HepG2 (cell line): Measurements from ENCODE around the gene TOMM7. TPM values are rescaled to one million over a fixed set of nuclear protein-coding genes. Genes with fewer than 3 reads are reported as not detected.

Source experiments
- ATAC-seq: fragments of 200-7000 bp; cut with Tn5 transposase; 3 replicates; pipeline ENCODE4 v1.9.1; 2020; ENCODE audit warnings: mild to moderate bottlenecking, moderate library complexity
- BruUV-seq: library from RNA; stranded (reverse); fragments of 400-500 nt; replicated peaks from 2 replicates; lab custom pipeline; 2021; lab: Mats Ljungman, UMichigan
- CTCF ChIA-PET: fragments of 300-600 bp; formaldehyde crosslinking; extraction: SDS; loops from one replicate; lab custom pipeline; 2021; ENCODE audit warnings: low total read pairs, inconsistent platforms, low intra/inter-chr PET ratio; lab: Yijun Ruan, JAX
- POLR2A ChIA-PET: fragments of 350-600 bp; sonication (Branson Sonifier 250); formaldehyde crosslinking; loops from one replicate; lab custom pipeline; 2020; ENCODE audit warnings: antibody characterized with exemption, inconsistent platforms; lab: Yijun Ruan, JAX
- DNase-seq: peaks from one replicate; pipeline ENCODE4 v3.0.0-alpha.2; 2015; ENCODE audit warnings: low spot score
- FAIRE-seq: peaks from 3 replicates; lab custom pipeline; 2011; peaks lifted over from hg19 to GRCh38; lab: Jason Lieb, UNC
- H2AFZ ChIP-seq: one replicate; pipeline ENCODE4 v1.6.1; 2011; ENCODE audit warnings: low read length, inconsistent platforms
- H3K27ac ChIP-seq: fragments of 300-600 bp; 3 replicates; pipeline ENCODE4 v1.8.0; 2011; ENCODE audit warnings: mixed run types, mild to moderate bottlenecking, mixed read lengths, low read length, inconsistent platforms; ENCODE audit not compliant: insufficient read depth; ENCODE audit errors: extremely low read length
- H3K27me3 ChIP-seq, 2 experiments: fragments of 200-600 bp in 1 of 2; 2 replicates in 1 of 2; 3 replicates in 1 of 2; pipeline versions ENCODE4 v1.6.0 to v1.8.0; 2011; ENCODE audit warnings: low read length in 2 of 2, mild to moderate bottlenecking in 2 of 2, moderate library complexity in 2 of 2, inconsistent platforms in 1 of 2; ENCODE audit not compliant: insufficient read depth in 2 of 2, control insufficient read depth in 1 of 2
- H3K36me3 ChIP-seq, 2 experiments: fragments of 200-600 bp in 1 of 2; replicated peaks in 1 of 2; 2 replicates in 1 of 2; 3 replicates in 1 of 2; pipeline versions ENCODE4 v1.5.1 to v1.8.0; 2011; ENCODE audit warnings: low read length in 2 of 2, inconsistent platforms in 1 of 2; ENCODE audit not compliant: insufficient read depth in 2 of 2, control insufficient read depth in 1 of 2
- H3K4me1 ChIP-seq: 2 replicates; pipeline ENCODE4 v1.5.1; 2012; ENCODE audit warnings: low read length, inconsistent platforms; ENCODE audit not compliant: insufficient read depth
- H3K4me2 ChIP-seq: 2 replicates; pipeline ENCODE4 v1.6.0; 2011; ENCODE audit warnings: low read depth, low read length, inconsistent platforms
- H3K4me3 ChIP-seq, 3 experiments: fragments of 200-600 bp in 1 of 3; sonication (generic), shearing (Covaris generic) in 1 of 3; replicated peaks in 1 of 3; 2 replicates each; pipeline ENCODE4 v1.5.1; 2011 to 2016; ENCODE audit warnings: low read length in 3 of 3, inconsistent platforms in 2 of 3, low read depth in 2 of 3, mild to moderate bottlenecking in 2 of 3, control low read depth in 1 of 3, mixed read lengths in 1 of 3; ENCODE audit not compliant: insufficient read depth in 1 of 3
- H3K79me2 ChIP-seq: one replicate; pipeline ENCODE4 v1.6.1; 2011; ENCODE audit warnings: low read length, inconsistent platforms; ENCODE audit not compliant: insufficient read depth
- H3K9ac ChIP-seq: 2 replicates; pipeline ENCODE4 v1.6.0; 2011; ENCODE audit warnings: mild to moderate bottlenecking, low read depth, low read length, inconsistent platforms; ENCODE audit not compliant: insufficient read depth
- H3K9me3 ChIP-seq: 2 replicates; pipeline ENCODE4 v1.5.1; 2012; ENCODE audit warnings: mild to moderate bottlenecking, low read length
- H4K20me1 ChIP-seq: 2 replicates; pipeline ENCODE4 v1.6.0; 2011; ENCODE audit warnings: inconsistent platforms, mild to moderate bottlenecking, low read length, moderate library complexity; ENCODE audit not compliant: insufficient read depth
- ARID4A ChIP-seq: sonication (generic); formaldehyde crosslinking; IDR thresholded peaks from 2 replicates; pipeline ENCODE4 v1.5.0; 2020; ENCODE audit warnings: mild to moderate bottlenecking, missing genetic modification reagents, borderline replicate concordance
- HES4 ChIP-seq: sonication (generic); formaldehyde crosslinking; IDR thresholded peaks from 2 replicates; pipeline ENCODE4 v1.9.0; 2021; ENCODE audit warnings: mild to moderate bottlenecking, missing genetic modification reagents, borderline replicate concordance
- KLF16 ChIP-seq, 2 experiments: sonication (generic) in 1 of 2; formaldehyde crosslinking in 1 of 2; IDR thresholded peaks; 2 replicates each; pipeline versions ENCODE4 v1.6.1 to v1.8.0; 2016 to 2023; ENCODE audit warnings: missing genetic modification reagents in 2 of 2, missing compliant biosample characterization in 1 of 2
- MTERF4 ChIP-seq: sonication (generic); formaldehyde crosslinking; IDR thresholded peaks from 2 replicates; pipeline ENCODE4 v1.8.0; 2023; ENCODE audit warnings: mild to moderate bottlenecking, missing genetic modification reagents
- MYC ChIP-seq: sonication (generic); formaldehyde crosslinking; IDR thresholded peaks from 2 replicates; pipeline ENCODE4 v1.9.0; 2021; ENCODE audit warnings: missing genetic modification reagents, borderline replicate concordance
- NR1H2 ChIP-seq: sonication (generic); formaldehyde crosslinking; IDR thresholded peaks from 2 replicates; pipeline ENCODE4 v1.8.1; 2022; ENCODE audit warnings: low read depth, missing genetic modification reagents, borderline replicate concordance
- RCOR2 ChIP-seq: IDR thresholded peaks from 2 replicates; pipeline ENCODE4 v1.6.1; 2016; ENCODE audit warnings: missing biosample characterization, missing genetic modification reagents
- REL ChIP-seq: sonication (generic); formaldehyde crosslinking; conservative IDR thresholded peaks from 2 replicates; pipeline ENCODE4 v1.8.0; 2022; ENCODE audit warnings: mild to moderate bottlenecking, missing genetic modification reagents, moderate library complexity
- REXO4 ChIP-seq: sonication (generic); formaldehyde crosslinking; IDR thresholded peaks from 2 replicates; pipeline ENCODE4 v1.8.0; 2022; ENCODE audit warnings: missing genetic modification reagents, mild to moderate bottlenecking, borderline replicate concordance
- SALL2 ChIP-seq: sonication (generic); formaldehyde crosslinking; IDR thresholded peaks from 2 replicates; pipeline ENCODE4 v1.8.1; 2023; ENCODE audit warnings: mild to moderate bottlenecking, missing genetic modification reagents, inconsistent platforms
- SPEN ChIP-seq: sonication (generic); formaldehyde crosslinking; IDR thresholded peaks from 2 replicates; pipeline ENCODE4 v1.5.1; 2020; ENCODE audit warnings: low read depth, mild to moderate bottlenecking, missing genetic modification reagents
- TFAP4 ChIP-seq: sonication (generic); IDR thresholded peaks from 2 replicates; pipeline ENCODE4 v1.6.1; 2016; ENCODE audit warnings: low read depth, borderline replicate concordance
- ZBTB42 ChIP-seq: sonication (generic); formaldehyde crosslinking; IDR thresholded peaks from 2 replicates; pipeline ENCODE4 v1.5.0; 2020; ENCODE audit warnings: mild to moderate bottlenecking, missing genetic modification reagents
- ZNF672 ChIP-seq: sonication (generic); formaldehyde crosslinking; IDR thresholded peaks from 2 replicates; pipeline ENCODE4 v1.8.1; 2022; ENCODE audit warnings: missing genetic modification reagents
- WGBS: methylation state at CpG from one replicate; pipeline ENCODE4 v1.1.6; 2017; ENCODE audit warnings: low lambda C conversion rate; 5-methylcytosine and 5-hydroxymethylcytosine counted together
- in situ Hi-C: cut with HindIII; loops from 2 replicates; pipeline ENCODE4 v1.10.0; 2017; ENCODE audit warnings: low pct_unique_long_range_greater_than_20kb; ENCODE audit not compliant: extremely low pct_ligation_motif_present
- intact Hi-C: fragments of 100-400 bp; cut with micrococcal nuclease; formaldehyde crosslinking; loops from one replicate; pipeline ENCODE4 v1.10.0; 2022; ENCODE audit not compliant: unreplicated experiment
- polyA plus RNA-seq, 8 experiments: library from polyadenylated mRNA; depleted of rRNA in 3 of 8; stranded (reverse) in 7 of 8; unstranded in 1 of 8; fragments of >200 nt; fragmentation: Illumina TruSeq in 4 of 8; extraction: Trizol in 4 of 8; gene quantifications; 2 replicates each; pipeline versions ENCODE4 v1.2.1 to v1.2.3, GENCODE V29; 2011 to 2016; ENCODE audit warnings: low read depth in 4 of 8, missing spikeins in 1 of 8, mixed read lengths in 1 of 8; ENCODE audit not compliant: insufficient read depth in 1 of 8
- total RNA-seq, 5 experiments: library from RNA; depleted of rRNA; stranded (reverse); fragments of >200 nt; fragmentation: Illumina TruSeq; extraction: Trizol; gene quantifications; 2 replicates each; pipeline ENCODE4 v1.2.3, GENCODE V29; 2016; ENCODE audit warnings: low read depth in 1 of 5
- TF ChIP-seq, protein P1 (sequence below): sonication (generic); formaldehyde crosslinking; IDR thresholded peaks from 2 replicates; pipeline ENCODE4 v1.9.0; 2021; ENCODE audit warnings: missing genetic modification reagents, mild to moderate bottlenecking, borderline replicate concordance

TOMM7 gene
- total and polyA plus RNA-seq, 2 of the 13 experiments (the other 11 are each of a cell fraction or from before 2014, with no cell fraction given): 251 to 369 TPM

- Histone ChIP-seq H4K20me1 (no peaks in the 10 kb centered on the region), H3K27ac (no peak overlapping the region), H2AFZ (no peak overlapping the region), H3K79me2 (no peaks in the 10 kb centered on the region), H3K36me3 (no peaks in the 10 kb centered on the region), H3K4me1 (no peaks in the 10 kb centered on the region), H3K4me2 (no peak overlapping the region), H3K9ac (no peak overlapping the region), H3K27me3 (peaks cover 1 to 14% of the 10 kb centered on the region in 2 experiments; a peak in 3 of 5 replicates), H3K9me3 (no peaks in the 10 kb centered on the region), H3K4me3 (no peak overlapping the region)
- POLR2A ChIA-PET: no interaction called here
- TF ChIP-seq, protein P1, sequence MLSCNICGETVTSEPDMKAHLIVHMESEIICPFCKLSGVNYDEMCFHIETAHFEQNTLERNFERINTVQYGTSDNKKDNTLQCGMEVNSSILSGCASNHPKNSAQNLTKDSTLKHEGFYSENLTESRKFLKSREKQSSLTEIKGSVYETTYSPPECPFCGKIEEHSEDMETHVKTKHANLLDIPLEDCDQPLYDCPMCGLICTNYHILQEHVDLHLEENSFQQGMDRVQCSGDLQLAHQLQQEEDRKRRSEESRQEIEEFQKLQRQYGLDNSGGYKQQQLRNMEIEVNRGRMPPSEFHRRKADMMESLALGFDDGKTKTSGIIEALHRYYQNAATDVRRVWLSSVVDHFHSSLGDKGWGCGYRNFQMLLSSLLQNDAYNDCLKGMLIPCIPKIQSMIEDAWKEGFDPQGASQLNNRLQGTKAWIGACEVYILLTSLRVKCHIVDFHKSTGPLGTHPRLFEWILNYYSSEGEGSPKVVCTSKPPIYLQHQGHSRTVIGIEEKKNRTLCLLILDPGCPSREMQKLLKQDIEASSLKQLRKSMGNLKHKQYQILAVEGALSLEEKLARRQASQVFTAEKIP (CRISPR knock-in tag): no peak
- no peak for TF ChIP-seq SPEN
- TF ChIP-seq ARID4A (CRISPR knock-in tag): no peak
- no peak for TF ChIP-seq HES4
- no peak for TF ChIP-seq TFAP4
- TF ChIP-seq SALL2 (CRISPR knock-in tag): no peak
- no peak for TF ChIP-seq REL (CRISPR knock-in tag)
- no peak for TF ChIP-seq RCOR2 (CRISPR knock-in tag)
- TF ChIP-seq NR1H2: no peak
- no peak for TF ChIP-seq MYC (CRISPR knock-in tag)
- no peak for TF ChIP-seq ZBTB42 (CRISPR knock-in tag)
- no peak for TF ChIP-seq KLF16 (CRISPR knock-in tag; IDR thresholded peaks at IDR 0.05)
- no peak for TF ChIP-seq REXO4 (CRISPR knock-in tag)
- no peak for TF ChIP-seq ZNF672 (CRISPR knock-in tag)
- TF ChIP-seq MTERF4 (CRISPR knock-in tag): no peak
- intact Hi-C loops: no loop called here
- FAIRE-seq (no peak), DNase-seq (no peak), ATAC-seq (no peak)
- in situ Hi-C loops: no loop called here
- no TSS peak for BruUV-seq
- WGBS: 0% methylated on average over 1 of the region's 1 CpG
- CTCF ChIA-PET: no interaction called here
These were observed 24.3 kb upstream of the TOMM7 start for GRCh38 chr7:22846961-22847360.
